Measurements from ENCODE around the gene RIMBP2.

- no peak for TF ChIP-seq EZH2 (IDR thresholded peaks at IDR 0.05; ENCODE audit: insufficient read depth, poor library complexity, severe bottlenecking)
- no peak for TF ChIP-seq EZH2phosphoT487 (IDR thresholded peaks at IDR 0.05; ENCODE audit: insufficient read depth, low read depth)
Measured at GRCh38 chr12:130523863-130524614, 192.1 kb downstream of the RIMBP2 start.
